Thyroid gland (tissue), 4 donors: ENCODE measurements around the gene PHYH.

Experiments
- POLR2A ChIP-seq, 2 donors: fragments of 450-650 bp; IDR thresholded peaks; one replicate each; pipeline ENCODE4 v1.6.1; 2017; ENCODE audit warnings: antibody characterized with exemption in 2 of 2, mild to moderate bottlenecking in 2 of 2, moderate library complexity in 1 of 2
- TF ChIP-seq, protein P1 (sequence below), 6 experiments: fragments of 200-600 bp in 3 of 6; fragments of 450-650 bp in 3 of 6; sonication (generic) in 3 of 6; IDR thresholded peaks; one replicate each; pipeline ENCODE4 v1.5.1; 2016 to 2019; ENCODE audit warnings: antibody characterized with exemption in 6 of 6, mild to moderate bottlenecking in 2 of 6, inconsistent platforms in 1 of 6, moderate library complexity in 1 of 6

DNA sequence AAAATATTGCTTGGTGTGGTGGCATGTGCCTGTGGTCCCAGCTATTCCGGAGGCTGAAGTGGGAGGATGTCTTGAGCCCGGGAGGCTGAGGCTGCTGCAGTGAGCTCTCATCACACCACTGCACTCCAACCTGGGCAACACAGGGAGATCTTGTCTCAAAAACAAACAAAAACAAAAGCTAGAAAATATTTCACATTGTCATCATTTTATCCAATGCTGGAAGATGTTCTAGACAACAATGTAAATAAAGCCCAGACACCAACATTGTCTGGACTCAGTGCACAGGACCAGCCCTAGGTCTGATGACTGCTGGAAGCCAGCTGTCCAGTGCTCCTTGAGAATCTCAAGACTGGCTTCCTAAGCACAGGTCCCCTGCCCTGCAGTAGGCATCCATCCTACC is 34.7 kb upstream of the PHYH start:
- TF ChIP-seq, protein P1, sequence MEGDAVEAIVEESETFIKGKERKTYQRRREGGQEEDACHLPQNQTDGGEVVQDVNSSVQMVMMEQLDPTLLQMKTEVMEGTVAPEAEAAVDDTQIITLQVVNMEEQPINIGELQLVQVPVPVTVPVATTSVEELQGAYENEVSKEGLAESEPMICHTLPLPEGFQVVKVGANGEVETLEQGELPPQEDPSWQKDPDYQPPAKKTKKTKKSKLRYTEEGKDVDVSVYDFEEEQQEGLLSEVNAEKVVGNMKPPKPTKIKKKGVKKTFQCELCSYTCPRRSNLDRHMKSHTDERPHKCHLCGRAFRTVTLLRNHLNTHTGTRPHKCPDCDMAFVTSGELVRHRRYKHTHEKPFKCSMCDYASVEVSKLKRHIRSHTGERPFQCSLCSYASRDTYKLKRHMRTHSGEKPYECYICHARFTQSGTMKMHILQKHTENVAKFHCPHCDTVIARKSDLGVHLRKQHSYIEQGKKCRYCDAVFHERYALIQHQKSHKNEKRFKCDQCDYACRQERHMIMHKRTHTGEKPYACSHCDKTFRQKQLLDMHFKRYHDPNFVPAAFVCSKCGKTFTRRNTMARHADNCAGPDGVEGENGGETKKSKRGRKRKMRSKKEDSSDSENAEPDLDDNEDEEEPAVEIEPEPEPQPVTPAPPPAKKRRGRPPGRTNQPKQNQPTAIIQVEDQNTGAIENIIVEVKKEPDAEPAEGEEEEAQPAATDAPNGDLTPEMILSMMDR (IDR thresholded peaks at IDR 0.05): no peak
- TF ChIP-seq POLR2A (IDR thresholded peaks at IDR 0.05): no peak
